NCI-H82 treated with DMSO at 0.1 percent for 48 hours (cell line): ENCODE results near the gene SPSB3.
"Not testable (repeated sequence)": the region's sequence is repeated elsewhere in the genome, so short reads cannot be mapped to it uniquely, and the experiment has no call there.

Source experiments
- DNase-seq: peaks from one replicate; lab custom pipeline; 2025; ENCODE audit not compliant: unreplicated experiment; lab: John Stamatoyannopoulos, UW

Gene SPSB3

DNA sequence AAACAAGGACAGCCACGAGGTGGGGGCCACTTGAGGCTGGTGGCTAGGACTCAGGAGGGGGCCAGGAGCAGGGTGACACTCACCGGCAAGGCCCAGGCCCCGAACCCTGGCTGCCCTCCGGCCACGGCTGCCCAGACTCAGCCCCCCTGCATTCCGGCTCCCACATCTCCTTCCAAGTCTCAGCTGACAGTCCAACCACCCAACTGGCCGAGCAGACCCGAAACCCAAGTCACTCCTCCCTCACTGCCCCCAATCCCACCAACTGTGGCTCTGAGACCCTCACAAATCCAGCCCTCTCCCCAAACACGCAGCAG is 34.9 kb upstream of the SPSB3 start:
- DNase-seq: no peak

GRCh38 chr16:1816396-1817275 is 34.3 kb upstream of the SPSB3 start:
- no peak for DNase-seq

- no peak for DNase-seq
These were observed 33.1 kb upstream of the SPSB3 start for GRCh38 chr16:1815461-1815860.

GRCh38 chr16:1812732-1813163 is 30.4 kb upstream of the SPSB3 start:
- DNase-seq: no peak

GRCh38 chr16:1810536-1810935 is 28.2 kb upstream of the SPSB3 start:
- DNase-seq: no peak

- DNase-seq: no peak
These were observed 27.7 kb upstream of the SPSB3 start for GRCh38 chr16:1810106-1810505.

- no peak for DNase-seq
These were observed 27.0 kb upstream of the SPSB3 start for GRCh38 chr16:1809281-1809801.

DNA sequence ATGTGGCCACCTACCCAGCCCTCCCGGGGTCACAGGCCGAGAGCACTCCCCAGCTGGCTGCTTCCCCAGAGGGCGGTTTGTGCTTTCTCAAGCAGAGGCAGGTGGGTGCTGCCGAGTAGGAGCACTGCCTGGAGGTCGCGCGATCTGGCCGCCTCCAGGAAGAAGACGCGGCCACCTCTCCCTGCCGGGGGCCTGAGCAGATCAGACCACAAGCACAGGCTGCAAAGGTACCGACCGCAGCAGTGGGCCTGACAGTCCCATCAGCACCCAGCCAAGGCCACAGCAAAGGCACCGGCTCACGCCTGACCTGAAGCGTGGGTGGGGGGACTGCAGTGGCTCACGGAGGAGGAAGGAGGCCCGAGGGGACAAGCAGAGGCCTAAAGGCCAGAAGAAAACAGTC is 26.3 kb upstream of the SPSB3 start:
- DNase-seq: no peak

GRCh38 chr16:1807626-1808025 is 25.3 kb upstream of the SPSB3 start:
- no peak for DNase-seq

- DNase-seq: no peak
These were observed 18.3 kb upstream of the SPSB3 start for GRCh38 chr16:1800701-1801100.

DNA sequence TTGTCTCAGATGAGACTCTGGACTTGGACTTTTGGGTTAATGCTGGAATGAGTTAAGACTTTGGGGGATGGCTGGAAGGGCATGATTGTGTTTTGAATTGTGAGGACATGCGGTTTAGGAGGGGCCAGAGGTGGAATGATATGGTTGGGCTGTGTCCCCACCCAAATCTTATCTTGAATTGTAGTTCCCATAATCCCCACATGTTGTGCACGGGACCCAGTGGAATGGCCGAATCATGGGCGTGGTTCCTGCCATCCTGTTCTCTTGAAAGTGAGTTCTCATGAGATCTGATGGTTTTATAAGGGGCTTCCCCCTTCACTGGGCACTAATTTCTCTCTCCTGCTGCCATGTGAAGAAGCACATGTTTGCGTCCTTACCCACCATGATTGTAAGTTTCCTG is 16.9 kb upstream of the SPSB3 start:
- DNase-seq: not testable (repeated sequence)

- no peak for DNase-seq
These were observed 12.7 kb upstream of the SPSB3 start for GRCh38 chr16:1794908-1795666.

GRCh38 chr16:1794221-1794871 is 12.0 kb upstream of the SPSB3 start:
- DNase-seq: no peak

- no peak for DNase-seq
These were observed 11.3 kb upstream of the SPSB3 start, which contains the start of gene IGFALS for GRCh38 chr16:1793578-1794220. IGFALS (minus strand) TSS chr16:1793705; CDS start chr16:1793652, 53 bp downstream.

DNA sequence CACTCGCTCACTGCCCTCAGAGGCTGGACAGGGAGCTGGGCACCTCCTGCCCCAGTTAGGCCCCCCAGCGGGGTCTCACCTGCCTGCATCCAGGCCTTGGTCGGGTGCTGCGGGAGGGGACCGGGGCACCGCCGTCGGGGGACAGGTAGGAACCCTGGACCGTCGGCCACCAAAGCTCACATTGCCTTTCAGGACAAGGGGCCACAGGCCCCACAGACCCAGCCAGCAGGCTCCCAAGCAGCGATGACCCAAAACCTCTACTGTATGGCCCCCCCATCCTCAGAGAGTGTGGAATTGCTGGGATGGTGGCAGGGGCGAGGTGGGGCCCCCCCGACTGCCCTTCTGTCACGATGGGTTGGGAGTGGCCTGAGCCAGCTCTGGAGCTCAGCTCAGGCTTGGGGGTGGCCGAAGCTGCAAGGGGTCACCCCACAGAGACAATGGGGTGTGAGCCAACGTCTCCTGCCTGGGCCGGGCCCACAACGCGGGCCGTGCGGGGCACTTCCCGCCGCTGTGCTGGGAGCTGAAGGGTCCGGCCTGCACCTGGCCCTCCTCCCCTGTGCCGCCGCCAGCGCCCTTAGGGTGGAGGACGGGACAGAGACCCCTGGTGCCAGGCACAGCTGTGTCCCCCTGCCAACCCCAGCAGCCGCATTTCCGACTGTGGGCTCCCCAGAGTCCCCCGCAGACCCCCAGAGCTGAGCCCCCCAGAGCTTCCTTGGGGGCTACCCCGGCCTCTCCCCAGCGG is 10.6 kb upstream of the SPSB3 start:
- DNase-seq: no peak

- DNase-seq: no peak
These were observed 9.8 kb upstream of the SPSB3 start for GRCh38 chr16:1791943-1792812.

DNA sequence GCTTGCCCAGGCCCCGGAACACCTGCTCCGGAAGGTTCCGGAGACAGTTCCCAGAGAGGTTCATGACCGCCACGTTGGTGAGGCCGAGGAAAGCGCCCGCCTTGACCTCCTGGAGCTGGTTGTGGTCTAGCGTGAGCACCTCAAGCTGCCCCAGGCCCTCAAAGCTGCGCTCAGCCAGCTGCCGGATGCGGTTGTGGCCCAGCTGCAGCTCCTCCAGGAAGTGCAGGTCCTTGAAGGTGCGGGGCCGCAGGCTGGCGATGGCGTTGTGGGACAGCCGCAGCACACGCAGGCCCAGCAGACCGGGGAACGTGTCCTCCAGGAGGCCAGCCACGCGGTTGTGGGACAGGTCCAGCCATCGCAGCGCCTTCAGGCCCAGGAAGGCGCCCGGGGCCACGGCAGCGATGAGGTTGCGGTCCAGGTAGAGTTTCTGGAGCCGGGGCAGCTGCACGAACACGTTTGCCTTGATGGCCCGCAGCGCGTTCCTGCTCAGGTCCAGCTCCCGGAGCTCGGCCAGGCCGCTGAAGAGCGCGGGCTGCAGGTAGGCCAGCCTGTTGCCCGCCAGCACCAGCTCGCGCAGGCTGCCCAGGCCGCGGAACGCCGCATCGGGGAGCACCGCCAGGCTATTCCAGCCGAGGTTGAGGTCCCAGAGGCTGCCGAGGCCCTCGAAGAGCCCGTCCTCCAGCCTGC is 9.0 kb upstream of the SPSB3 start:
- no peak for DNase-seq

DNA sequence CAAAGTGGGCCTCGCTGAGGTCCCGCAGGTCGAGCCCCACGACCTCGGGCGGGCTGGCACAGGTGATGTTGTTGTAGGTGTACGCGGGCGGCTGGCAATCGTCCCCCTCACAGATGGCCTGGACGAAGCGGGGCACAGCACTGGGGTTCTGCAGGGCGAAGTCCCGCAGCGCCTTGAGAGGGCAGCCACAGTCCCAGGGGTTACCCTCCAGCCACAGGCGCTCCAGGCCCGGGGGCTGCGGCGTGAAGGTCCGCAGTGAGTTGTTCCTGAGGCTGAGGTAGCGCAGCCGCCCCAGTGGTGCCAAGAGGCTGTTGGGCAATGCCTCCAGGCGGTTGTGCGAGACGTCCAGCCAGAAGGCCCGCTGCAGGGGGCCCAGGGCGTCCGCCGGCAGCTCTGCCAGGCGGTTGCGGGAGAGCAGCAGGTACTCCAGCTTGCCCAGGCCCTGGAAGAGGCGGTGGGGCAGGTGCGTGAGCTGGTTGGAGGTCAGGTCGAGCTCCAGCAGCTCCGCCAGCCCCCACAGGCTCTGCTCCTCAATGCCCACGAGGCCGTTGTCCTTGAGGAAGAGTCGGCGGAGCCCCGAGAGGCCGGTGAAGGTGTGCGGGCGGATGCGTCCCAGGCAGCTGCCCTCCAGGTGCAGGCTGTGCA is 8.4 kb upstream of the SPSB3 start:
- no peak for DNase-seq
